ENCODE measurements around the gene RPS24.
"Not testable (repeated sequence)": the region's sequence is repeated elsewhere in the genome, so short reads cannot be mapped to it uniquely, and the experiment has no call there.

Gene RPS24

GRCh38 chr10:78062296-78062695 lies 28.6 kb downstream of the RPS24 start:
- DNase-seq (ENCODE audit: low spot score): no peak
- no peak for TF ChIP-seq CTCF (IDR thresholded peaks at IDR 0.05; ENCODE audit: extremely low read depth, insufficient read depth, missing control alignments)
- in situ Hi-C loops (cut with MboI; ENCODE audit: low pct_unique_long_range_greater_than_20kb, low sequenced_read_pairs, unreplicated experiment): no loop called here

GRCh38 chr10:78063236-78063635 lies 29.6 kb downstream of the RPS24 start:
- no peak for TF ChIP-seq CTCF (IDR thresholded peaks at IDR 0.05; ENCODE audit: extremely low read depth, insufficient read depth, missing control alignments)
- no peak for DNase-seq (ENCODE audit: low spot score)
- in situ Hi-C loops (cut with MboI; ENCODE audit: low pct_unique_long_range_greater_than_20kb, low sequenced_read_pairs, unreplicated experiment): no loop called here

GRCh38 chr10:78064919-78065318 lies 31.3 kb downstream of the RPS24 start:
- in situ Hi-C loops (cut with MboI; ENCODE audit: low pct_unique_long_range_greater_than_20kb, low sequenced_read_pairs, unreplicated experiment); DNase-seq (ENCODE audit: low spot score): not testable (repeated sequence)

- TF ChIP-seq CTCF (IDR thresholded peaks at IDR 0.05; ENCODE audit: extremely low read depth, insufficient read depth, missing control alignments): no peak
- no peak for DNase-seq (ENCODE audit: low spot score)
- in situ Hi-C loops (cut with MboI; ENCODE audit: low pct_unique_long_range_greater_than_20kb, low sequenced_read_pairs, unreplicated experiment): no loop called here
These were observed 31.9 kb downstream of the RPS24 start for GRCh38 chr10:78065611-78066010.

- in situ Hi-C loops (cut with MboI; ENCODE audit: low pct_unique_long_range_greater_than_20kb, low sequenced_read_pairs, unreplicated experiment): no loop called here
- DNase-seq (ENCODE audit: low spot score): no peak
- TF ChIP-seq CTCF (IDR thresholded peaks at IDR 0.05; ENCODE audit: extremely low read depth, insufficient read depth, missing control alignments): no peak
These were observed 32.3 kb downstream of the RPS24 start for GRCh38 chr10:78066012-78066411.

- TF ChIP-seq CTCF (IDR thresholded peaks at IDR 0.05; ENCODE audit: extremely low read depth, insufficient read depth, missing control alignments): no peak
- DNase-seq (ENCODE audit: low spot score): no peak
- in situ Hi-C loops (cut with MboI; ENCODE audit: low pct_unique_long_range_greater_than_20kb, low sequenced_read_pairs, unreplicated experiment): no loop called here
These were observed 33.2 kb downstream of the RPS24 start for GRCh38 chr10:78066728-78067430.

GRCh38 chr10:78069151-78069550 lies 35.5 kb downstream of the RPS24 start:
- in situ Hi-C loops (cut with MboI; ENCODE audit: low pct_unique_long_range_greater_than_20kb, low sequenced_read_pairs, unreplicated experiment): no loop called here
- DNase-seq (ENCODE audit: low spot score): no peak

GRCh38 chr10:78070064-78070463 lies 36.4 kb downstream of the RPS24 start:
- DNase-seq (ENCODE audit: low spot score); in situ Hi-C loops (cut with MboI; ENCODE audit: low pct_unique_long_range_greater_than_20kb, low sequenced_read_pairs, unreplicated experiment): not testable (repeated sequence)

More at GRCh38 chr10:78069151-78069550, 35.5 kb downstream of the RPS24 start:
- no peak for TF ChIP-seq CTCF (IDR thresholded peaks at IDR 0.05; ENCODE audit: extremely low read depth, insufficient read depth, missing control alignments)
